Measurements from ENCODE around the gene VAT1. TPM values are rescaled to one million over a fixed set of nuclear protein-coding genes. Genes with fewer than 3 reads are reported as not detected.
"Not testable (repeated sequence)": the region's sequence is repeated elsewhere in the genome, so short reads cannot be mapped to it uniquely, and the experiment has no call there.

VAT1 gene
- total RNA-seq, 1 donor from 2014 or later = 296 TPM

GRCh38 chr17:42997984-42998938 is 23.9 kb downstream of the VAT1 start, which contains the start of gene RPL27:
TSS of gene RPL27 (plus strand) at chr17:42998419. CDS start at chr17:42998751, 332 bp downstream.
- Histone ChIP-seq H3K27me3 (no peaks in the 10 kb centered on the region), H3K4me3 (peak within 1 kb of the TSS; percentile 78 to 94), H3K27ac (peak within 1 kb of the TSS; percentile 81 to 91), H3K4me1 (peaks cover 7 to 13% of the 10 kb centered on the region in 2 donors), H3K36me3 (peaks cover 34 to 40% of the 10 kb centered on the region in 2 donors), H3K9me3 (no peaks in the 10 kb centered on the region)
- intact Hi-C loops (cut with DNase I) = loop anchor here (1.0 to 10.0 kb wide), 5 partner anchors 18 to 153 kb away; partner anchors contain the start of genes AARSD1, AOC2, BRCA1 and PTGES3L
- peak; percentile 89 to 91 (median 90) for TF ChIP-seq CTCF (IDR thresholded peaks at IDR 0.05)
- peak; percentile 95 to 100 for DNase-seq (ENCODE audit: low spot score in 2 of 2)

- Histone ChIP-seq H3K36me3 (peaks cover 26 to 38% of the 10 kb centered on the region in 2 donors), H3K27ac (peak overlapping the region; percentile 61 to 91), H3K27me3 (no peaks in the 10 kb centered on the region), H3K9me3 (no peaks in the 10 kb centered on the region), H3K4me3 (peak overlapping the region; percentile 18 to 40), H3K4me1 (peaks cover 7 to 13% of the 10 kb centered on the region in 2 donors)
- no peak for DNase-seq (ENCODE audit: low spot score in 2 of 2)
- intact Hi-C loops (cut with DNase I) = loop anchor here (10.0 kb wide), 1 partner anchor 153 kb away; the partner anchor contains the start of gene AOC2
- TF ChIP-seq CTCF (IDR thresholded peaks at IDR 0.05) = no peak
Measured at GRCh38 chr17:42997390-42997983, 24.7 kb downstream of the VAT1 start.

GRCh38 chr17:42993913-42994312 is 28.3 kb downstream of the VAT1 start:
- H3K4me3 ChIP-seq; H3K27ac ChIP-seq; H3K4me1 ChIP-seq; H3K27me3 ChIP-seq; H3K9me3 ChIP-seq; DNase-seq (ENCODE audit: low spot score in 2 of 2): not testable (repeated sequence)
- intact Hi-C loops (cut with DNase I) = loop anchor here (10.0 kb wide), 1 partner anchor 149 kb away; the partner anchor contains the start of gene AOC2
- peaks cover 30 to 36% of the 10 kb centered on the region in 2 donors for H3K36me3 ChIP-seq

- TF ChIP-seq CTCF (IDR thresholded peaks at IDR 0.05) = no peak
- DNase-seq (ENCODE audit: low spot score in 2 of 2) = no peak
- intact Hi-C loops (cut with DNase I) = loop anchor here (10.0 kb wide), 1 partner anchor 148 kb away; the partner anchor contains the start of gene AOC2
- no peaks in the 10 kb centered on the region for H3K9me3 ChIP-seq
- H3K4me3 ChIP-seq = no peak overlapping the region
- no peak overlapping the region for H3K27ac ChIP-seq
- peaks cover 39 to 47% of the 10 kb centered on the region in 2 donors for H3K36me3 ChIP-seq
- H3K27me3 ChIP-seq = no peaks in the 10 kb centered on the region
- peaks cover 0 to 5% of the 10 kb centered on the region in 2 donors for H3K4me1 ChIP-seq
Measured at GRCh38 chr17:42992872-42993271, 29.3 kb downstream of the VAT1 start.

- DNase-seq (ENCODE audit: low spot score in 2 of 2) = no peak
- Histone ChIP-seq H3K27ac (no peak overlapping the region), H3K4me3 (no peak overlapping the region), H3K36me3 (peaks cover 50 to 56% of the 10 kb centered on the region in 2 donors), H3K9me3 (no peaks in the 10 kb centered on the region), H3K4me1 (no peaks in the 10 kb centered on the region), H3K27me3 (no peaks in the 10 kb centered on the region)
- no peak for TF ChIP-seq CTCF (IDR thresholded peaks at IDR 0.05)
- intact Hi-C loops (cut with DNase I) = loop anchor here (10.0 kb wide), 1 partner anchor 147 kb away; the partner anchor contains the start of gene AOC2
Measured at GRCh38 chr17:42991471-42991870, 30.7 kb downstream of the VAT1 start.
